GM23338 (cell line): ENCODE results near the gene SUSD3.

ENCODE experiments used
- CREB1 ChIP-seq: fragments of 250-450 bp; sonication (Bioruptor Pico); IDR thresholded peaks from 2 replicates; pipeline ENCODE4 v1.5.0; 2020; ENCODE audit warnings: low read depth, mild to moderate bottlenecking, moderate library complexity
- CTCF ChIP-seq, 2 experiments: fragments of 200-600 bp in 1 of 2; sonication (generic) in 1 of 2; conservative IDR thresholded peaks; 2 replicates each; pipeline versions ENCODE4 v1.5.1 to v1.6.1; 2016 to 2017; ENCODE audit warnings: antibody characterized with exemption in 2 of 2, low read depth in 2 of 2, mild to moderate bottlenecking in 2 of 2, moderate library complexity in 1 of 2

GRCh38 chr9:93081931-93082330, 23.4 kb downstream of the SUSD3 start:
- TF ChIP-seq CTCF (conservative IDR thresholded peaks at IDR 0.05; ENCODE audit: low read depth in 2 of 2) (no peak), CREB1 (no peak)
